Right renal pelvis (tissue), 4 donors: ENCODE measurements around the gene UBA3. TPM values are rescaled to one million over a fixed set of nuclear protein-coding genes. Genes with fewer than 3 reads are reported as not detected.

Source experiments
- DNase-seq, 4 donors: peaks; one replicate each; pipeline ENCODE4 v3.0.0-alpha.2; 2013; ENCODE audit warnings: low read depth in 4 of 4, low spot score in 3 of 4, missing footprints in 1 of 4
- polyA plus RNA-seq, 4 donors: library from polyadenylated mRNA; unstranded; fragments of 120-200 nt; gene quantifications; one replicate each; pipeline ENCODE4 v1.2.1, GENCODE V29; 2013; ENCODE audit not compliant: insufficient read length in 4 of 4

The UBA3 gene
- polyA plus RNA-seq, 4 donors: 67.2 to 82.5 (median 79.6) TPM

- no peak for DNase-seq
These were observed 22.2 kb upstream of the UBA3 start for GRCh38 chr3:69102384-69102783.

- no peak for DNase-seq
These were observed 19.4 kb upstream of the UBA3 start for GRCh38 chr3:69099576-69099975.

DNA sequence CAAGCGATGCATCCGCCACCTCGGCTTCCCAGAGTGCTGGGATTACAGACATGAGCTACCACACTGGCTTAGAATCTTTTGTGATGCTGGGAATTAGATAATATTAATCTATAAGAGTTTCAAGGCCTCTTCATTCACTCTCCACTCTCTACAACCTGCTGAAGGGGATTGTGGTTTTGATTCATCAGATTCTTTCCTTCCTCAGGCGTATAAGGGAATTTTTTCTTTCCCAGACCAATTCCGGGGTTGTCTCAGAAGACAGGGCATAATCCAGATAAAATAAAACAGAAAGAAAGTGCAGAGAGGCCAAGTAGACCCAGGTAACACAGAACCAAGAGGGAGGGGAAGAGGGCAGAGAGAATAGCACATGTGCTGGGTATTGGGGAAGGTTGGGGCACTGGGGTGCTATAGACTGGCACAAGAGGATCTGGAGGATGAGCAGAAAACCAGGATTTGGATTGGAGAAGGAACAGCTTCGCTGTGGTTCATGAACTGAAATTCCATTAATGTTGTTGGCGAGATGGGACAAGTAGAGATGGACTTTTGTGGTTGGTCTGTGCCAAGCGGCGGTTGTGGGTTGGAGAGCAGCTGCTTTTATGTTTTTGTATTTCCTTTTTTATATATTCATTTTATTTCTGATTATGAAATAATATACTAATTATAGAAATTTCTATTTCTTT lies 17.4 kb upstream of the UBA3 start:
- no peak for DNase-seq

DNA sequence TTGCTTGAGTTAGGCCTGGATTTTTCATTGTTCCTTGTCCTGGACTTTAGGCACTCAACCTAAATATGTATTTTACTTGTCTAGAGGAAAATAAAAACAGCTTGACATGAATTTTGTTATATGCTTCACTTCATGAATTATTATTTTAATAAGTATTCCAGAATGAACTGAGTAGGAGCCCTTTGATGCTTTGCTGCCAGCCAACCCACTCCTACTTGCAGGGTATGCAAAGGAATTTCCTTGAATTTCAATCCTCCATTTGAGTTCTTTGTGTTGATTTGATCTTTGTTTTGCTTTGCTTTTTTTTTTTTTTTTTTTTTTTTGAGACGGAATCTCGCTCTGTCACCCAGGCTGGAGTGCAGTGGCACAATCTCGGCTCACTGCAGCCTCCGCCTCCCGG lies 16.1 kb upstream of the UBA3 start:
- no peak for DNase-seq

DNA sequence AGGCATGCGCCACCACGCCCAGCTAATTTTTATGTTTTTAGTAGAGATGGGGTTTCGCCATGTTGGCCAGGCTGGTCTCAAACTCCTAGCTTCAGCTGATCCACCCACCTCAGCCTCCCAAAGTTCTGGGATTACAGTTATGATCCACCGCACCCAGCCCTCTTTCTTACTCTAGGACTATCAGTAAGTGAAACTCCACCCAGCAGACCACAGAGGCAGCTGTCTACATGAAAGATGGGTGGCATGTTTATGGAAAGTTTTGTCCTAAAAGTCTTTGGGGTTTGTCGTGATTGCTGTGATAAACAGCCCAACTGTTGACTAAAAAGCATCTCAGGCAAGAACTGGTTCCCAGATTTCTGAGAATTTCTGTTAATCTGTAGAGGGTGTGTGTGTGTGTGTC lies 15.5 kb upstream of the UBA3 start:
- no peak for DNase-seq

GRCh38 chr3:69094467-69095205 lies 14.5 kb upstream of the UBA3 start:
- DNase-seq: no peak

GRCh38 chr3:69092030-69092516 lies 11.9 kb upstream of the UBA3 start:
- DNase-seq: no peak

DNA sequence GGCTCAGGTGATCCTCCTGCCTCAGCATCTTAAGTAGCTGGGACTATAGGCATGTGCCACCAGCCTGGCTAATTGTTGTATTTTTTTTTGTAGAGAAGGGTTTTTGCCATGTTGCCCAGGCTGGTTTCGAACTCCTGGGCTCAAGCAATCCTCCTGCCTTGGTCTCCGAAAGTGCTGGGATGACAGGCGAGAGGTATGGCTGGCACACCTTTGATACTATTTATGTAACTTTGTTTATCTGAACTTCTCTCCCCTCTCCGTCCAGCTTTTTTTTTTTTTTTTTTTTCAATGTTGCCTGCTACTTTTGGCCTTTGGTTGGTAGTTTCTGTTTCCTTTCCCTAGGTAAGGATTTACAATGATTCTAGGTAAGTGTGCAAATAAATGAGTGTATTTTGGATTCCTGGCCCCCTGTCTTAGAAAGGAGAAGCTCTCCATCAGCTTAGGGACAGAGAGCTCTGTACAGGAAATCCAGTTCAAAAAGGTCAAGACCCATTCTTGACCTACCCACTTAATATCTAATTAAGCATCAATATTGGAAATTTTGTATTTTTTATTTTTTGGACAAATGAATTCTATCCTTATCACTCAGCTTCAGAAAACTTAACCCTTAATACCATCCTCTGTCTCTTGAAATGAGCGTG lies 11.3 kb upstream of the UBA3 start:
- no peak for DNase-seq

DNA sequence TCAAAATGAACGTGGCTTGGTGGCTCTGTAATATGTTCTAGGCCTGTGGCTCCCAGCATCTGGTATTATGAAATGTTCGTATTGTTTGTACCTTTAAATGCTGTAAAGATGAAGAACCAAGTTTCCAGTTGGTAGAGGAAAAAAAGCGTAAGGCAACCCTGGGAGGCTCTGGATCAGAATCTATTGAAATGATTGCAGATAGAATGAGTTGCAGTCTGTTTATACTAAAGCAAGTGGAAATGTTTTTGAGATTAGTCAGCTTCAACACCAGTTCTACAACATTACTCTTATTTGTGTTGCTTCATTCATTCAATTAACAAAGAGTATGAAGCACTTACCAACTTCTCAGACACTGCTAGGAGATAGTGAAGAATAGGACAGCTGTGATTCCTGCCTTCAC lies 9.9 kb upstream of the UBA3 start:
- DNase-seq: no peak

DNA sequence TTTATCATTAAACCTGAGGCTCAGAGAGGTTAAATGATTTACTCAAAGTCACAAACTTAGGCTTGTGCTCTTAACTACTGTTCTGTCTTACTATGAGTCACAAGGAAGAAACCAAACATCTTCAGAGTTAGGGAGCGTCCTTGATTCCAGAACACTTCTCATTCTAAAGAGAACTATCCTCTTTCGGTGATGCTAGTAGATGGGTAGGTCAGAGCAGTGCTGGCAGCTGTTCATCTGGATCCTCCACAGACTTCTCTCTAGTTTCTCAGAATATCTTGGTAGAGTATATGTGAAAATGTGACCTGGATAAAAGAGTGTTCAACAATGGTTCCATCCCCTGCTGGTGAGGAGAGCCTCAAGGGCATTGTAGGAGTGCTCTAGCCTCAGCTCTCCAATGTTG lies 7.9 kb upstream of the UBA3 start:
- no peak for DNase-seq

GRCh38 chr3:69087030-69087791 lies 7.0 kb upstream of the UBA3 start:
- no peak for DNase-seq

DNA sequence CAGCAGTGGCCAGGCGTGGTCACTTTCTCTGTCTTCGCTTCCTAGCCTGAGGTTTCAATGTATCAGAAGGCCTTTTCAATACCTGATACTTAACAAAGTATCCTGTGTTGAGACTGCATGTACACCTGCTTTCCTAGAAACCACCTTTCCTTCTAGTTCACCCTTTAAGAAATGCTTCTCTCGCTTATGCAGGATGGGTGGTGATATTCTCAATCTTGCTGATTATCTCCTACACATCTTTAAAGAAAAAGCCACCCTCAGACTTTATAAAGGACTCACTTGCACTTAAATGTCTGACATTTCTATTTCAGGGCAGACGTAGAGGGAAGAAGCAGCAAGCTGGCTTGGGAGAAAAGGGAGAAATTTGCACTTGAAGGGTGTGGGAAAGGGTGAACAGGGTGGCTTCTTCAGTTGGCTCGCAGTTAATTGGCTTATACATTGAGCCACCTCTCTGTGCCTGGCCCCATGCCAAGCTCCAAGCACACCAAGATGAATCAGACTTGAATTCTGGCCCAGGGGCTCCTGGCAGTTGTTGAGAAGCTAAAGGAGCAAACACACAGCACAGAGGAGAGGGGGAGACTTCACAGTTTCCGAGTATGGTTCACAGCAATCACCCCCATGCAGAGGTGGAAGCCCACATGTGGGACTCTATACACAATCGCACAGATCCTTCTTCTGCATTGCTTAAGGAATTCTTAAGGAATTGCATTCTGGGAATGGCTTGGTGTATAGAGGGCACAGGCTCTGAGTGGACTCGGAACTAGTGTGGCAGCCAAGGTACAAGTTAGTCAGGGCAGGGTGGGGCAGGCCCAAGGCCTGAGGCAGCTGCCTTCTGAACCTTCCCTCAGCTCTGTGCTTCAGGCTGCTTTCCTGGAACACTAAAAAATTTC lies 5.9 kb upstream of the UBA3 start:
- DNase-seq: peak in 1 of 4 donors; percentile 25

- peak in 1 of 4 donors; percentile 7 for DNase-seq
These were observed 5.1 kb upstream of the UBA3 start for GRCh38 chr3:69085168-69085832.

- peak; percentile 69 to 80 (median 78) for DNase-seq
These were observed 4.4 kb upstream of the UBA3 start, which contains the start of gene ARL6IP5 for GRCh38 chr3:69084326-69085167. TSS of gene ARL6IP5 (plus strand) at chr3:69084937. CDS start at chr3:69085048, 111 bp downstream.

DNA sequence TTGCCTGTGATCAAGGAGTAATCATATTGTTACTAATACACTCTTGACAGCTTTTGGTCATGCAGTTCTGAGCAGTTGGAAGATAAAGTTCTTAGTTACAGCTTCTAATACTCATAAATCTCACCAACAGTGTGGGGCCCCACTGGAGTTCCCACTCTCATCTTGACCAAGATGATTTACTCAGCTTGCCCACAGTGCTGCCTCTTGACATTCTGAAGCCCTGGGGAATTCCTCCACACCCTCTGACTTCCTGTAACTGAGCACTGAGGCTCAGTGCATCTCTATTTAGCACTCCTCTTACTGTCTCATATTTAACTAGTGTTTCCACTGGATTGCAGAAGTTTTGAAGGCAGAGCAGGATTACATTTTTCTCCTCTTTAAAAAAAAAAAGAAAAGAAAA lies 2.6 kb upstream of the UBA3 start:
- peak in 1 of 4 donors; percentile 25 for DNase-seq

GRCh38 chr3:69082361-69082760 lies 2.2 kb upstream of the UBA3 start:
- DNase-seq: no peak

- DNase-seq: no peak
These were observed 1.6 kb upstream of the UBA3 start for GRCh38 chr3:69081583-69082262.
